GM19452 (cell line): Measurements from ENCODE around the gene PLAAT3.
"Not testable (repeated sequence)": the region's sequence is repeated elsewhere in the genome, so short reads cannot be mapped to it uniquely, and the experiment has no call there.

Source experiments
- ATAC-seq: cut with Tn5 transposase; IDR thresholded peaks from one replicate; pipeline ENCODE4 v1.9.1; 2021; ENCODE audit not compliant: unreplicated experiment

The PLAAT3 gene

GRCh38 chr11:63609971-63610580 lies 4.2 kb downstream of the PLAAT3 start:
- no peak for ATAC-seq

GRCh38 chr11:63609536-63609935 lies 4.7 kb downstream of the PLAAT3 start:
- no peak for ATAC-seq

- no peak for ATAC-seq
Observed at GRCh38 chr11:63608353-63609345, 5.6 kb downstream of the PLAAT3 start.

- no peak for ATAC-seq
Observed at GRCh38 chr11:63603180-63603518, 11.1 kb downstream of the PLAAT3 start.

- not testable (repeated sequence) for ATAC-seq
Observed at GRCh38 chr11:63602290-63603179, 11.7 kb downstream of the PLAAT3 start.

- no peak for ATAC-seq
Observed at GRCh38 chr11:63599211-63600122, 14.8 kb downstream of the PLAAT3 start.

- no peak for ATAC-seq
Observed at GRCh38 chr11:63598556-63598955, 15.7 kb downstream of the PLAAT3 start.

GRCh38 chr11:63595296-63595695 lies 18.9 kb downstream of the PLAAT3 start:
- ATAC-seq, result no peak

GRCh38 chr11:63592975-63593395 lies 21.2 kb downstream of the PLAAT3 start:
- no peak for ATAC-seq

- no peak for ATAC-seq
Observed at GRCh38 chr11:63590024-63590788, 24.0 kb downstream of the PLAAT3 start.

GRCh38 chr11:63589000-63589399 lies 25.2 kb downstream of the PLAAT3 start:
- no peak for ATAC-seq

- no peak for ATAC-seq
Observed at GRCh38 chr11:63586451-63587166, 27.6 kb downstream of the PLAAT3 start.

- no peak for ATAC-seq
Observed at GRCh38 chr11:63583357-63583677, 30.9 kb downstream of the PLAAT3 start.

- ATAC-seq, result not testable (repeated sequence)
Observed at GRCh38 chr11:63581224-63581623, 33.0 kb downstream of the PLAAT3 start.

- not testable (repeated sequence) for ATAC-seq
Observed at GRCh38 chr11:63578882-63579281, 35.4 kb downstream of the PLAAT3 start.

GRCh38 chr11:63574856-63575602 lies 39.2 kb downstream of the PLAAT3 start:
- ATAC-seq, result no peak

GRCh38 chr11:63573881-63574855 lies 40.1 kb downstream of the PLAAT3 start:
- no peak for ATAC-seq
